Smooth muscle cell (in vitro differentiated cells): Measurements from ENCODE around the gene NPAS2. TPM values are rescaled to one million over a fixed set of nuclear protein-coding genes. Genes with fewer than 3 reads are reported as not detected.
A peak's percentile ranks its signal among the peaks of the same experiment; 100 is the strongest.

Experiments used
- DNase-seq: peaks from one replicate; lab custom pipeline; 2025; ENCODE audit not compliant: unreplicated experiment; lab: John Stamatoyannopoulos, UW
- H2AFZ ChIP-seq: fragments of 200-600 bp; sonication (generic); 2 replicates; pipeline ENCODE4 v1.6.0; 2016; ENCODE audit warnings: antibody characterized with exemption, low read depth, mild to moderate bottlenecking
- H3F3A ChIP-seq: fragments of 200-600 bp; sonication (generic); 2 replicates; pipeline ENCODE4 v1.6.0; 2017; ENCODE audit warnings: antibody characterized with exemption, low read depth
- H3K27ac ChIP-seq: fragments of 200-600 bp; sonication (generic); 2 replicates; pipeline ENCODE4 v1.5.1; 2016; ENCODE audit warnings: low read depth, mild to moderate bottlenecking
- H3K27me3 ChIP-seq: fragments of 200-600 bp; sonication (generic); 2 replicates; pipeline ENCODE4 v1.6.1; 2016; ENCODE audit warnings: low read depth, mild to moderate bottlenecking
- H3K36me3 ChIP-seq: fragments of 200-600 bp; sonication (generic); 2 replicates; pipeline ENCODE4 v1.5.1; 2016; ENCODE audit warnings: low read depth
- H3K4me1 ChIP-seq: fragments of 200-600 bp; sonication (generic); 2 replicates; pipeline ENCODE4 v1.5.1; 2016; ENCODE audit warnings: low read depth
- H3K4me2 ChIP-seq: fragments of 200-600 bp; sonication (generic); 2 replicates; pipeline ENCODE4 v1.6.0; 2016; ENCODE audit warnings: mild to moderate bottlenecking
- H3K4me3 ChIP-seq: fragments of 200-600 bp; sonication (generic); 2 replicates; pipeline ENCODE4 v1.5.1; 2016; ENCODE audit warnings: mild to moderate bottlenecking
- H3K79me2 ChIP-seq: fragments of 200-600 bp; sonication (generic); 2 replicates; pipeline ENCODE4 v1.6.0; 2016; ENCODE audit warnings: low read depth, mild to moderate bottlenecking
- H3K9ac ChIP-seq: fragments of 200-600 bp; sonication (generic); 2 replicates; pipeline ENCODE4 v1.6.0; 2016; ENCODE audit warnings: low read depth
- H3K9me3 ChIP-seq: fragments of 200-600 bp; sonication (generic); replicated peaks from 2 replicates; pipeline ENCODE4 v1.5.1; 2016; ENCODE audit warnings: low read depth
- H4K20me1 ChIP-seq: fragments of 200-600 bp; sonication (generic); 2 replicates; pipeline ENCODE4 v1.6.0; 2016; ENCODE audit warnings: low read depth
- WGBS: methylation state at CpG from one replicate; pipeline ENCODE4 v1.1.7; 2016; ENCODE audit warnings: low lambda C conversion rate; 5-methylcytosine and 5-hydroxymethylcytosine counted together
- polyA plus RNA-seq: library from polyadenylated mRNA; unstranded; fragments of >200 nt; fragmentation: Nextera tagmentation; extraction: Ambion mirVana; gene quantifications from 2 replicates; pipeline ENCODE4 v1.2.1, GENCODE V29; 2016
- total RNA-seq: library from RNA; depleted of rRNA; stranded (reverse); fragments of >200 nt; gene quantifications from 2 replicates; pipeline ENCODE4 v1.2.3, GENCODE V29; 2014
- TF ChIP-seq, protein P1 (sequence below): fragments of 200-600 bp; sonication (generic); IDR thresholded peaks from 2 replicates; pipeline ENCODE4 v1.5.1; 2017; ENCODE audit warnings: borderline replicate concordance, mild to moderate bottlenecking, antibody characterized with exemption; ENCODE audit not compliant: insufficient read depth, poor library complexity, severe bottlenecking

The NPAS2 gene
- total and polyA plus RNA-seq, 2 experiments from 2014 or later: 20.2 to 20.7 TPM

- no peaks in the 10 kb centered on the region for H3K9me3 ChIP-seq
- no peak overlapping the region for H3K4me3 ChIP-seq
- no peak for DNase-seq
- H3F3A ChIP-seq: peaks cover 22% of the 10 kb centered on the region
- 50% methylated on average over 16 of the region's 16 CpGs for WGBS
- peak overlapping the region; percentile 54 for H3K27ac ChIP-seq
- TF ChIP-seq, protein P1, sequence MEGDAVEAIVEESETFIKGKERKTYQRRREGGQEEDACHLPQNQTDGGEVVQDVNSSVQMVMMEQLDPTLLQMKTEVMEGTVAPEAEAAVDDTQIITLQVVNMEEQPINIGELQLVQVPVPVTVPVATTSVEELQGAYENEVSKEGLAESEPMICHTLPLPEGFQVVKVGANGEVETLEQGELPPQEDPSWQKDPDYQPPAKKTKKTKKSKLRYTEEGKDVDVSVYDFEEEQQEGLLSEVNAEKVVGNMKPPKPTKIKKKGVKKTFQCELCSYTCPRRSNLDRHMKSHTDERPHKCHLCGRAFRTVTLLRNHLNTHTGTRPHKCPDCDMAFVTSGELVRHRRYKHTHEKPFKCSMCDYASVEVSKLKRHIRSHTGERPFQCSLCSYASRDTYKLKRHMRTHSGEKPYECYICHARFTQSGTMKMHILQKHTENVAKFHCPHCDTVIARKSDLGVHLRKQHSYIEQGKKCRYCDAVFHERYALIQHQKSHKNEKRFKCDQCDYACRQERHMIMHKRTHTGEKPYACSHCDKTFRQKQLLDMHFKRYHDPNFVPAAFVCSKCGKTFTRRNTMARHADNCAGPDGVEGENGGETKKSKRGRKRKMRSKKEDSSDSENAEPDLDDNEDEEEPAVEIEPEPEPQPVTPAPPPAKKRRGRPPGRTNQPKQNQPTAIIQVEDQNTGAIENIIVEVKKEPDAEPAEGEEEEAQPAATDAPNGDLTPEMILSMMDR: no peak
- H3K27me3 ChIP-seq: no peaks in the 10 kb centered on the region
- H3K4me1 ChIP-seq: peaks cover 11% of the 10 kb centered on the region
- H2AFZ ChIP-seq: no peak overlapping the region
- no peaks in the 10 kb centered on the region for H3K36me3 ChIP-seq
- peaks cover 15% of the 10 kb centered on the region for H3K79me2 ChIP-seq
- peak overlapping the region; percentile 27 for H3K4me2 ChIP-seq
- H3K9ac ChIP-seq: no peak overlapping the region
- peaks cover 11% of the 10 kb centered on the region for H4K20me1 ChIP-seq
Observed at GRCh38 chr2:100878000-100878791, 58.3 kb downstream of the NPAS2 start.

DNA sequence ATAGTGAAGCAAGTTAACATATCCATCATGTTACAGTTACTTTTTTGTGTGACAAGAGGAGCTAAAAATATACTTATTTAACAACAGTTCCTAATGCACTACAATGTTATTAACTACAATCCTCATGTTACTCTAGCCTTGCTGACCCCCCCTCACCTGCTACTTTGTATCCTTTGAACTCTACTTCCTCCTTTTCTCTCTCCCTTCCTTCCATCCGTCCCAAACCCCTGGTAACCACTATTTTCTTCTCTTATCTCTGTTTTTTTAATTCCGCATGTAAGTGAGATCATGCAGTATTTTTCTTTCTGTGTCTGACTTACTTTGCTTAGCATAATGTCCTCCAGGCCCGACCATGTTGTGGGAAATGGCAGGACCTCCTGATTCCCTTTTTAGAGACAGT, 59.4 kb downstream of the NPAS2 start:
- Histone ChIP-seq H3K9me3 (no peaks in the 10 kb centered on the region), H3K9ac (no peak overlapping the region), H3K4me2 (no peak overlapping the region), H2AFZ (no peak overlapping the region), H3K79me2 (peaks cover 12% of the 10 kb centered on the region), H3K36me3 (no peaks in the 10 kb centered on the region), H4K20me1 (peaks cover 11% of the 10 kb centered on the region), H3K4me1 (peaks cover 11% of the 10 kb centered on the region), H3K4me3 (no peak overlapping the region), H3F3A (peaks cover 22% of the 10 kb centered on the region), H3K27me3 (no peaks in the 10 kb centered on the region), H3K27ac (peak overlapping the region; percentile 28)
- DNase-seq: no peak
- 87% methylated on average over 3 of the region's 3 CpGs for WGBS
- TF ChIP-seq, protein P1: no peak

GRCh38 chr2:100880036-100880435, 60.1 kb downstream of the NPAS2 start:
- no peak overlapping the region for H3K4me2 ChIP-seq
- H3K9ac ChIP-seq: no peak overlapping the region
- 97% methylated on average over 5 of the region's 5 CpGs for WGBS
- peaks cover 4% of the 10 kb centered on the region for H3K79me2 ChIP-seq
- H3F3A ChIP-seq: peaks cover 21% of the 10 kb centered on the region
- H3K27ac ChIP-seq: no peak overlapping the region
- H3K4me3 ChIP-seq: no peak overlapping the region
- DNase-seq: no peak
- TF ChIP-seq, protein P1: no peak
- H4K20me1 ChIP-seq: peaks cover 11% of the 10 kb centered on the region
- no peaks in the 10 kb centered on the region for H3K9me3 ChIP-seq
- H2AFZ ChIP-seq: no peak overlapping the region
- H3K4me1 ChIP-seq: peaks cover 11% of the 10 kb centered on the region
- no peaks in the 10 kb centered on the region for H3K36me3 ChIP-seq
- no peaks in the 10 kb centered on the region for H3K27me3 ChIP-seq

DNA sequence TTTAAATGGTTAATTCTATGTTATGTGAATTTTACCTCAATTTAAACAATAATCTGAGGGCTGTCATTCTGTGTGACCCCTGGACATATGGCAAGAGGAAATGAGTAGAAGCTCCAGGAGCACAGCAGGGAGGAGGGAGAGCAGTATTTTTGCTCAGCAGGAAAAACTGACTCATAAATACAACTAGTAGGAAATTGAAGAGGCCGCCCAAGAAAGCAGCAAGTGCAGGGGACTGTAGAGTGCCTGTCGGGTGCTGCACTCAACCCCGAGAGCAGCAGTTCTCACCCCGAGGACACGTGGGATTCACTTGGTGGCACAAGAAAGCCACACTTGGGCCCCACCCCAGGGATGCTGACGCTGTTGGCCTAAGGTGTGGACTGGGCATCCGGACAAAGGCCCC, 60.8 kb downstream of the NPAS2 start:
- Histone ChIP-seq H3K27ac (no peak overlapping the region), H3K4me1 (peaks cover 6% of the 10 kb centered on the region), H3K79me2 (peaks cover 4% of the 10 kb centered on the region), H3K4me3 (no peak overlapping the region), H3K27me3 (no peaks in the 10 kb centered on the region), H3K4me2 (no peak overlapping the region), H3K9me3 (no peaks in the 10 kb centered on the region), H3K36me3 (no peaks in the 10 kb centered on the region), H2AFZ (no peak overlapping the region), H4K20me1 (peaks cover 11% of the 10 kb centered on the region), H3F3A (peaks cover 20% of the 10 kb centered on the region), H3K9ac (no peak overlapping the region)
- TF ChIP-seq, protein P1: no peak
- DNase-seq: no peak
- WGBS: 92% methylated on average over 7 of the region's 7 CpGs
